Cardiac fibroblast (primary cell): ENCODE measurements around the gene DNM1.

Source experiments
- DNase-seq, 2 donors: peaks; one replicate each; pipeline versions ENCODE4 v3.0.0 to v3.0.0-alpha.2; 2010; ENCODE audit warnings: low read depth in 2 of 2
- H3K4me3 ChIP-seq, 2 donors: replicated peaks in 1 of 2; 1 replicate in 1 of 2; 2 replicates in 1 of 2; pipeline ENCODE4 v1.5.1; 2011; ENCODE audit warnings: low read depth in 2 of 2, low read length in 2 of 2, mild to moderate bottlenecking in 2 of 2, moderate library complexity in 1 of 2
- TF ChIP-seq, protein P1 (sequence below): IDR thresholded peaks from one replicate; pipeline ENCODE4 v1.5.1; 2011; ENCODE audit warnings: low read depth, mild to moderate bottlenecking, low read length, inconsistent platforms

The DNM1 gene

DNA sequence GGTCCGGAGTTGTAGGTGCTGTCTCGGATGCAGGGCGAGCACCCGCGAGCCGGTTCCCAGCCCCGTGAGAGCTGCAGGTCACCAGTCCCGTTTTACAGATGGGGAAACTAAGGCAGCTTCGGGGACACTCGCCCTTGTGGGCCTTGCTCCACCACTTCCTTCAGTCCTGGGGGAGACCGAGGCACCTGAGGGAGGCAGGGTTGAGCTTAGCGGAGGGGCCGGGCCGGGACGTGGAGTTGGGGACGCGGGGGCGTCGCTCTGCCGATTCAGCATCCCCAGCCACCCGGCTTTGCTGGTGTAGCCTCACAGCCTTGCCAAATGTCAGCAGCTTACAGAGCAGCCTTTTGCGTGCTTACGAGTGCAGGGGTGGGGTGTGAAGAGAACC is 42.6 kb upstream of the DNM1 start:
- peak overlapping the region; percentile 81 to 82 for H3K4me3 ChIP-seq
- peak in 1 of 2 donors; percentile 24 for DNase-seq
- TF ChIP-seq, protein P1, sequence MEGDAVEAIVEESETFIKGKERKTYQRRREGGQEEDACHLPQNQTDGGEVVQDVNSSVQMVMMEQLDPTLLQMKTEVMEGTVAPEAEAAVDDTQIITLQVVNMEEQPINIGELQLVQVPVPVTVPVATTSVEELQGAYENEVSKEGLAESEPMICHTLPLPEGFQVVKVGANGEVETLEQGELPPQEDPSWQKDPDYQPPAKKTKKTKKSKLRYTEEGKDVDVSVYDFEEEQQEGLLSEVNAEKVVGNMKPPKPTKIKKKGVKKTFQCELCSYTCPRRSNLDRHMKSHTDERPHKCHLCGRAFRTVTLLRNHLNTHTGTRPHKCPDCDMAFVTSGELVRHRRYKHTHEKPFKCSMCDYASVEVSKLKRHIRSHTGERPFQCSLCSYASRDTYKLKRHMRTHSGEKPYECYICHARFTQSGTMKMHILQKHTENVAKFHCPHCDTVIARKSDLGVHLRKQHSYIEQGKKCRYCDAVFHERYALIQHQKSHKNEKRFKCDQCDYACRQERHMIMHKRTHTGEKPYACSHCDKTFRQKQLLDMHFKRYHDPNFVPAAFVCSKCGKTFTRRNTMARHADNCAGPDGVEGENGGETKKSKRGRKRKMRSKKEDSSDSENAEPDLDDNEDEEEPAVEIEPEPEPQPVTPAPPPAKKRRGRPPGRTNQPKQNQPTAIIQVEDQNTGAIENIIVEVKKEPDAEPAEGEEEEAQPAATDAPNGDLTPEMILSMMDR, result no peak

DNA sequence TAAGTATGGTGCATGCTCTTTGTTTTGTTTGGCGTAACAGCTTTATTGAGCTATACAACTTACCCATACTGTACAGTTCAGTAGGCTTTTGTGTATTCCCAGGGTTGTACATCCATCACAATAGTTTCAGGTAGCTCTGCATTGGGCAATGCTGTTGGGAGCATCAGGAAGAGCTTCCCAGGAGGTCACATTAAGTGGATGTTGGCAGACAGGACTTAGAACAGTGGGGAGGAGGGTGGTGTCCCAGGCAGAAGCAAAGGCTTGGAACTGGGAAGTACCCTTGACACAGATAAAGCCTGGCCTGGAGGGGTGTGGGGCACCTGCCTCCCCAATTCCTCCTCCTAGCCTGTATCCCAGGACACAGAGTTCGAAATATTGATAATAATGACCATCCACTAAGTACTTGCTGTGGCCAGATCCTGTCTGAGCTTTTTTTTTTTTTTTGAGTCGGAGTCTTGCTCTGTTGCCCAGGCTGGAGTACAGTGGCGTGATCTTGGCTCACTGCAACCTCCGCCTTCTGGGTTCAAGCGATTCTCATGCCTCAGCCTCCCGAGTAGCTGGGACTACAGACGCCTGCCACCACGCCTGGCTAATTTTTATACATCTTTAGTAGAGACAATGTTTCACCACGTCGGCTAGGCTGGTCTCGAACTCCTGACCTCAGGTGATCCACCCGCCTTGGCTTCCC is 41.8 kb upstream of the DNM1 start:
- DNase-seq, result peak in 1 of 2 donors; percentile 6
- peak overlapping the region in 1 of 2 donors; percentile 81 for H3K4me3 ChIP-seq

DNA sequence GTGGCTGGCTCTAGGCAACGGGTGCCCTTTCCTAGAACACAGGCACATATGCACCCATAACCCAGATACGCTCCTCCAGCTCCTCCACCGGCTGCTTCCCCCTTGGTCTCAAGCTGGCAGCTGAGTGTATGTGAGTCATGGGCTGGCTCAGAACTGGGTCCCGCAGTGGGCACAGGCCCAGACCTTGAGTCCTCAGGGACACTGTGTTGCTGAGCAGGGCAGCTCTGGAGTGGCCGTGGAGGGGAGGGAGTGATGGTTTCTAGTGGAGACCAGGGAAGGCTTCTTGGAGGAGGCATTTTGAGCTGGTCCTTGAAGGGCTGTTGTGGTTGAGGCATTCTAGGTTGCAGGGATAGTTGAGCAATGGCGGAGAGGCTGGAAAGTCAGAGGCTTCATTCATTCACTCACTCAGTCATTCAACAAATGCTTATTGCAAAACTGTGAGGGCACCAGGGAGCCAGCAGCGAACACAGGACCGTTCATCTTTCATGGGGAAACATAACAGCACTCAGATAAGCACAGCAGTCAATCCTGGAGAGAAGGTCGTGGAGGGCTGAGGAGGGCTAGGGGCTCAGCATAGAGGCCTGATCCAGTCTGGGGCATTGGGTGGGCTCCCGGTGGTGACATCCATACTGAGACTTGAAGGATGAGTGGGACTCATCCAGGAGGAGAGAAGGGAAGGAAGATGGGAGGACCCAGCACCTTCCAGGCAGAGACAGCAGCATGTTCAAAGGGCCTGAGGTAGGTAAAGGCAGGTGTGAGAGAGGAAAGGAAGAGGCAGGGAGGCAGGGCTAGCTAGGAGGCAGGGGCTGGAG is 40.8 kb upstream of the DNM1 start:
- H3K4me3 ChIP-seq, result no peak overlapping the region
- peak; percentile 44 to 59 for DNase-seq
- TF ChIP-seq, protein P1, result no peak

More for the DNA sequence above, 41.8 kb upstream of the DNM1 start:
- TF ChIP-seq, protein P1, result no peak

DNA sequence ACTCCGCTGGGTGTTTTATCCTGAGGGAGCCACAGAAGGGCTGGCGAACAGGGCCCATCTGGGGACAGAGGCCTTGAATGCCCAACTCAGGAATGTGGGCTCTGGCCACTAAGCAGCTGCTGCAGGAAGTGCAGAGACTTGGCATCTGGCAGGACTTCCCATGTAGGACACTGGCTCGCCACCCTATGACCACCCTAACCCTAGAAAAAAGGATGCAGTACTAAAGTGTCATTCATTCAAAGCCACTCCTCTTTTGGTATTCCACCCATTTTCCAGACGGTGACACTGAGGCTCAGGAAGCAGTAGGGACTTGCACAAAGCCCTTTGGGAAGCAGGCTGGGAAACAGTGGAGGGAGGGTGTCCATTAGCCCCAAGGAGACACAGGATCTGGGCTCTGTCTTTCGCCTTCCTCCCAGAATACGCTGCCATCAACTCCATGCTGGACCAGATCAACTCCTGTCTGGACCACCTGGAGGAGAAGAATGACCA is 40.1 kb upstream of the DNM1 start:
- no peak overlapping the region for H3K4me3 ChIP-seq
- no peak for DNase-seq
- TF ChIP-seq, protein P1, result no peak

DNA sequence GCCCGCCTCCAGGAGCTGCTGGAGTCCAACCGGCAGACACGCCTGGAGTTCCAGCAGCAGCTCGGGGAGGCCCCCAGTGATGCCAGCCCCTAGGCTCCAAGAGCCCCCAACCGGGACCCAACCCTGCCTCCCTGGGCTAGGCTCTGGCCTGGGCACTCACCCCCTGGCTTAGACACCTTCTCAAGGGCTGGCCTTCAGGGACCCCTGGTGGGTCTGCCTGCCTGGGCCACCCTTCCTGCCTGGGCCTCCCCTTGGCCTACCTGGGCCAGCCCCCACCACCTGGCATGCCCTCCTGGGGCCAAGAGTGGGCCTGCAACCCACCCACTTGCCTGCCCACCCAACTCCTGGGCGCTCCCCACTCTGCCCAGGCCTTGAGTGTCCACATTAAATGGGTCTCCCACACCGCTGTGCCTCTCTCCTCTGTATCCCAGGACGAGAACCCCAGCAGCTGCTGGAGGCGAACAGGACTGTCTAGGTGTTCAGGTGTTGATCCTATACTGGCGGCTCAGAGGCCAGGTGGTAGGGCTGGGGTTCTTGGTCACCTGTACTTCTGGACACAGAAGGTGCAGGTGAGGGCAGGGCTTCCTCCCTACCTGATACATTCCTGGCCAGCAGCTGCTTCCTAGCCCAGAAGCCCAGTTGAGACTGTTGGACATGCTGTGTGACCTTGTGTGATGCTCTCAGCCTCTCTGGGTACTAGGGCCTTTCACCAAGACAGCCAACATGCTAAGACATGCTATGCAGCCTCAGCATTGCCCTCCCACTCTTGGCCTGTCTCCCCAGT is 39.5 kb upstream of the DNM1 start:
- DNase-seq, result no peak
- no peak overlapping the region for H3K4me3 ChIP-seq
- TF ChIP-seq, protein P1, result no peak

DNA sequence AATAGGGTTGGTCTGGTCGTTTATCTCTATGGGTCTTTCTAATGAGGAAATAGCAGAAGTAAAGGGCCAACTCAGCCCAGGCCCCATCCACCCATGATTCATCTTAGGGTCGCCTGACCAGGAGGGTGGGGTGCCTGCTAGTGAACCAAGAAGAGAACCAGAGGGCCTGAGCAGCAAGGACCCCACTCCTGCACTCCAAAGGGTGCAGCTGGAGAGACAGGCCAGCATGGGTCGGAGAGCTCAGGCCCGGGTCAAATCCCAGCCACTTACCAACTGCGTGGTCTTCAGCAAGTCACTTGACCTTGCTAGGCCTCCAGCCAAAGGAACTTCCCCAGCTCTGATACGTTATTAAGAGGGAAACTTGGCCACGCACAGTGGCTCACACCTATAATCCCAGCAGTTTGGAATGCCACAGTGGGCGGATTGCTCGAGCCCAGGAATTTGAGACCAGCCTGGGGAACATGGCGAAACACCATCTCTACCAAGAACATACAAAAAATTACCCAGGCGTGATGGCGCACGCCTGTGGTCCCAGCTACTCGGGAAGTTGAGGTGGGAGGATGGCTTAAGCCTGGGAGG is 38.8 kb upstream of the DNM1 start:
- no peak overlapping the region for H3K4me3 ChIP-seq
- DNase-seq, result peak in 1 of 2 donors; percentile 22
- TF ChIP-seq, protein P1, result no peak
